Activated CD4-positive, alpha-beta T cell treated with anti-CD3 and anti-CD28 coated beads, Interleukin-2, amount 50 U/mL, for 4 hours (primary cell): Measurements from ENCODE around the gene CAMK2A.

Experiments used
- DNase-seq, 2 experiments: peaks; one replicate each; pipeline ENCODE4 v3.0.0-alpha.2; 2020

Gene CAMK2A

DNA sequence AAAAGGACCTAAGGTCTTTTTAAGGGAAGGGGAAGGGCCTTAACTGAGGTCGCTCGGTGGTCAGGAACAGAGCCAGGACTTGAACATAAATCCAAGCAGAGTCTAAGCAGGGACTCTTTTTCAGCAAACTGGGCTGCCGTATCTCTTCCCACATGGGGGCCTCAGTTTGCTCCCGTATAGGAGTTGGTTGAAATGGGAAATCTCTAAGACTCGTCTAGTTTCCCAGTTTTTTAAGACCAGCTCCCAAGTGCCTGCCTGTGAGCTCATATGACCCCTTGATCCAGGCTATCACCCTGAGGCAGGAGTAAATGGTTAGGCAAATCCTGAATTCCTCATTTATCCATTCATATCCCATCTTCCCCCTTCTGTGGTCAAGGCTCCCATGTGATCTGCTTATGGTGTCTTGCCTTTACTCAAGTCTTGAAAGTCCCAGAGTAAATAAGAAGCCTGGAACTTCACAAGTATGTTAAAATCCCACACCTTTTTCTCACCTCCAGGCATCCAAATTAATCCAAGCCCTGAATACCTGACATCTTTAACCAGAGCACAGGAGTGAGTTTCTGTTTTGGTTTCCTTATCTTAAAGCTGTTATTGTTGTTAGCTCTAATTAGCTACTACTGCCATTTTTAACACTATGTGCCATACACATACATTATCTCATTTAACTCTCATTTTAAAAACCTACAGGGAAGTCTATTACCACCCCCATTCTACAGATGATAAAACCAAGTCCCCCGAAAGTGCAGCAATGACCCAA lies 10.2 kb upstream of the CAMK2A start:
- no peak for DNase-seq

DNA sequence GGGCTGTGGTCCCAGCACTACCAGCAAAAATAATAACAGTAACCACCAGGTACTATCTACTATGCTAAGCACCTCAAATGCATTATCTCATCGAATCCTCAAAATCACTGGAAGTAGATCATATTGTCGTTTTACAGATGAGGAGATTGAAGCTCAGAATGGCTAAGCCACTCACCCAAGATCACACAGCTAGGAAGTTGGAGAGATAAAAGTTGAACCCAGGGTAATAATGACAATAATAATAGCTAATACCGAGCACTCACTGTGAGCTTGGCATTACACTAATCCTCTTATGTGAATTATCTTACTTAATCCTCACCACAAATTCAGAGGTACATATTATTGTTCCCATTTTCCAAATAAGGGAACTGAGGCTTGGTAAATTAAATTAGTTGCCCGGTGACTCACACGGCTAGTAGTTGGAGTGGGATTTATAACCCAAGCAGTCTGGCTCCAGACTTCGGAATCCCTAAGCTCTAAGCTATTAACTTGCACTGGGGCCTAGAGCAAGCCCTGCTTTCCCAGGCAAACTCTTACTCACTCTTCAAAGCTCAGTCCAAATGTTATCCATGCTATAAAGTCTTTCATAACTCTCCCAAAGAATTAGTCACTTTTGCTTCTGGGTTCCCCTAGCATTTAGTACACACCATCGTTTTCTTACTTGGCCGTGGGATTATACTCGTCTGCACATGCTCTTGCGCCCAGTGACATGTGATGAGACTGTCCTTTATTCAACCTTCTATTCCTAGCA lies 9.3 kb upstream of the CAMK2A start:
- no peak for DNase-seq

DNA sequence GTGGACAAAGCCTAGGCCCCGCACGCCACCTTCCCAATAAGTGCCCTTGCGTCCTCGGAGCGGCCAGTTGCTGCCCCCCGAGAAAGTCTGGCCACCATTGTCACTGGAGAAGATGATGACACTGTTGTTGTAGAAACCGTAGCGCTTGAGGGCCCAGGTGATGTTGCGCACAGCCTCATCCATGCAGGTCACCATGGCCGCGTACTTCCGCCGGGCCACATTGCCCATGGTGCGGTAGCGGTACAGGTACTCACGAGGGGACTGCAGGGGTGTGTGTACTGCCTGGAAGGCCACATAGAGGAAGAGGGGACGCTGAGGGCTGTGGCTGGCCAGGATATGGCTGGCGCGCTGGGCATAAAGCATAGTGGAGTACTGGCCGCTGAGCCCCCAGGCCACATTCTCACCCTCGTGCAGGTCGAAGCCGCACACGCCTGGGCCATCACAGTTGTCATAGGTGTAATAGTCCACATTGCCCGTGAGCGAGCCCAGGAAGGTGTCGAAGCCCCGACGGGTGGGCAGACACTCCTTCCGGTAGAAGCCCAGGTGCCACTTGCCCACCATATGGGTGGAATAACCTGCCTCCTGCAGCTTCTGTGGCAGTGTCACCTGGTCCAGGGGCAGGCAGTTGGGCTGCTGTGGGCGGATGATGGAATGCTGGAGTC lies 8.5 kb upstream of the CAMK2A start:
- DNase-seq = no peak

- no peak for DNase-seq
Measured at GRCh38 chr5:150297236-150297890, 7.8 kb upstream of the CAMK2A start.

DNA sequence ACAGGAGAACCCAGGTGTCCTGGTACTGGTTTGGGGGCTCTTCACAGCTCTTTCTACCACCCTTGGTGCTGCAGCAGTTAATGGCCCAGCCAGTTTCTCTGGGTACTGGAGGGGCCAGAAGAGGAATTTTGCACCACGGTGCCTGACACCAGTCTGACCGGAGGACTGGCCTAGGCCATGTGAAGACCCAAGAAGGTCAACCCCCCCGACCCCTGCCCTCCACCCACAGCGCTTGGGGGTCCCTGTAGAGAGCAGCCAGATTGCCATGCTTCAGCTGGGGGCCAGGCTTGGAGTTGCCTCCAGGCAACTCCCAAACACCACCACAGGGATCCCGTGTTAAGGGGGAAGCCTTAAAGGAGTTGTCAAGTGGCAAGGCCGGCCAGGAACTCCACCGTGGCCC lies 6.9 kb upstream of the CAMK2A start:
- DNase-seq = no peak

GRCh38 chr5:150295741-150296486 lies 6.3 kb upstream of the CAMK2A start:
- no peak for DNase-seq

- DNase-seq = no peak
Measured at GRCh38 chr5:150295172-150295634, 5.6 kb upstream of the CAMK2A start.

GRCh38 chr5:150294551-150295071 lies 5.0 kb upstream of the CAMK2A start:
- DNase-seq = no peak

DNA sequence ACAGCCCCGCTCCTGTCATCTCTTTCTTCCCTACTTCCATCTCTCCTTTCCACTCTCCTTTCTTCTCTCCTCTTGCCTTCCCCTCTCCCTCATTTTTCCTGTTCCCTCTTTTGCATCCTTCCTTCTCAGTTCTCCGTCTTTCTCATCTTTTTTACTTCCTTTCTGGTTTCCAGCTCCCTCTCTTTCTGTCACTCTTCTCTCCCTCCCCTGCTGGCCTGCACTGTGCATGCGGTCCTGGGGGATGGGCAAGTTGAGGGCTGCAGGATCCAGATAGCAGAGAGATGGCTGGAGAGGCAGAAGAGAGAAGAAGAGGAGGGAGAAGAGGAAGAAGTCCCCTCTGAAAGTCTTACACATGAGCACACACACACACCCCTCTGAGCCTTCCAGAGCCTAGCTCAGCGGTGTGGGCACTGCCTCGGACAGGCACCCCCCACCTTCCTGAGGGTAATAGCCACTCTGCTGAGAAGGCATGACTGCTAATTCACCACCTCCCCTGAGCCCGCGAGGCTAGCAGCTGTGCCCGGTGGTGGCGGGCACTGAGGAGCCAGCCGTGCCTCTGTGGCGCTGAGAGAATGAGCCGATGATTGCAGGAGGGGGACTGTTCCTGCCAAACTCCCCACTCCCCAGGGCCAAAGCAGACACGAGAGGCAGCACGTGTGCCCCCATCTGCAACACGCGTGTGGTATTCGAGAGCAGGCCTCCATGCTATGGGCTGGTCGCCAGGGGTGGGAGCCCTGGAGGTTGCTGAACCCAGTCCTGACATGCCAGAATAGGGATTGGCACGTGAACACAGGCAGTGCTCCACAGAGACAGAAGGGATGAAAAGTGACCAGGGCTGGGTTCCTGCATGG lies 3.7 kb upstream of the CAMK2A start:
- DNase-seq = no peak

DNA sequence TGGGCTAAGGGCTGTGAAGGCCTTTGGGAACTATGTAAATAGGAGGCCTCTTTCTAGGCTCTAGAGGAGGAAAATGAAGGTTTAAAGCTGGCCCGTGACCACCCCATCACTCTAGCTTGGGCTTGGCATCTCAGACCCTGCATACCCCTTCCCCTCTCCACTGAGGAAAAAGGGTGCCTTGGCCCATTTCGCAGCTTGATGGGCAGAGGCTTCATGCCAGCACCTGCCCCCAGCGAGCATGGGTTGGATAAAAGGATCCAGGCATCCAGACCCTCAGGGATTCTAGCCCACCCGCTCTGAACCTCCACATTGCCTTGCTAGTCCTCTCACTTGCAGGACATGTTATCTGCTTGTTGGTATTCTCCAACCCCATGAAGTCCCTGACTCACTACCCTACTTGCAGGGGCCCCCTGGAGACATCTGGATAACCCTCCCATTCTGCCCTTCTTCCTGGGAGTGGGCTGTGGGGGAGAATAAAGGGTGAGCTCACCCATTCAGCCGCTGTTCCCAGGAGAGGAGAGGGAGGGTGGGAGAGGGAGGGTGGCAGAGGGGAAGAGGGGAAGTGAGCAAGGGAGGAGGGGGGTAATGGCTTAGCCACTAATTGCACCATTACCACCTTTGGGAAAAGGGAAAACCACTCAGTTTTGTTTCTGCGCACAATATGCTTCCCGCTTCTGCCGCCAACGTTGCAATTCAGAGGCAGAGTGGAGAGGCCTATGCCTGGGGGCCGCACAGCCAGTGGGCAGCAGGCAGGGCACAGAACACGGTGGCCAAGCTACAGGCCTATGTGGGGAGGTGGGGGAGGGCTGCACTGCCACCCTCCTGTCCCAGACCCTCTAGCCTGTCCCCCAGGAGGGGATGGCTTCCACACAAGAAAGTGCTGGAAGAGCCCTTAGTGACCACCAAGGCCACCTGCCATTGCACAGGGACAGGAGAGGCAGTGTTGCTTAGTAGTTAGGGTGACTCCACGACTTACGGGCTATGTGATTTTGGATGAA lies 2.1 kb upstream of the CAMK2A start:
- DNase-seq = no peak

- DNase-seq = no peak
Measured at GRCh38 chr5:150288791-150289190, 782 bp downstream of the CAMK2A start.

GRCh38 chr5:150288361-150288760 lies 1.2 kb downstream of the CAMK2A start:
- DNase-seq = no peak

GRCh38 chr5:150286820-150287219 lies 2.8 kb downstream of the CAMK2A start:
- no peak for DNase-seq

- DNase-seq = no peak
Measured at GRCh38 chr5:150285114-150285513, 4.5 kb downstream of the CAMK2A start.

DNA sequence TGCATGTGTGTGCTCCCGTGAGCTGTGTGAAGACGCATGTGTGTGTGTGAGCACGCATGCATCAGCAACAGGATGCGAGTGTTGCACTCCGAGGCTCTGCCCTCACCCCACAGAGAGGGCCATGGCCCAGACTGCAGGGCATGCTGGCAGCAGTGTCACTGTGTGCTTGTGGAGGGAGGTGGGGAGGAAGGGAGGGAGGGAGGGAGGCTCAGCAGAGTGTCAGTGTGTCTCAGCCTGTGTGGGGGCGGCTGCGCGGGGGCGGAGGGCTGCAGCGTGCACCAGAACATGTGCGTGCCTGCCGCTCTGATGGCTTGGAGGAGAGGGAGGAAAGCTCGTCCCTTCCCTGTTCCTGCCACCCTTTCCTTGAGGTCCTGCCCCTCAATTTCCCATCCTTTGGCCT lies 5.3 kb downstream of the CAMK2A start:
- peak in 1 of 2 experiments; percentile 6 for DNase-seq

GRCh38 chr5:150283904-150284303 lies 5.7 kb downstream of the CAMK2A start:
- DNase-seq = no peak

GRCh38 chr5:150281987-150282386 lies 7.6 kb downstream of the CAMK2A start:
- no peak for DNase-seq

GRCh38 chr5:150279330-150280020 lies 10.1 kb downstream of the CAMK2A start:
- no peak for DNase-seq

DNA sequence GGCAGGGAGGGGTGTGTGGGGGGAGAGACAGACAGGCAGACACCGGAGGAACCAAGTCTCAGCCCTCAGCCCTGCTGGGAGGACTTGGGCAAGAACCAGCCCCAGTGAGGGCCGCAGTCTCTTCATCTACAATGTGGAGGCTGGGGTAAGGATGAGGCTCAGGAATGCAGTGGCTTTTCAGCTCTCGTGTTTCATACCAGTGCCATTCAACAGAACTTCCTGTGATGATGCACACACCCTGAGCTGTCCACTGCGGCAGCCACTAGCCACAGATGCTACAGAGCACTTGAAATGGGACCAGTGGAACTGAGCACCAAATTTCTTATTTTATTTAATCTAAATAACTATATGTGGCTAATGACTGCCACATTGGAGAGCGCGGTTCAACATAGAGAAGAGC lies 10.7 kb downstream of the CAMK2A start:
- DNase-seq = no peak
